A204.1 (cell line): ENCODE data around the gene GZMM.

Experiments
- FAIRE-seq: peaks from 2 replicates; lab custom pipeline; 2012; peaks lifted over from hg19 to GRCh38; lab: Jason Lieb, UNC

The GZMM gene

GRCh38 chr19:543910-544608, at the start of gene GZMM:
TSS of gene GZMM (plus strand) at chr19:544053. CDS start at chr19:544072, 19 bp downstream.
- no peak for FAIRE-seq

- no peak for FAIRE-seq
Observed at GRCh38 chr19:494171-495080, 49.4 kb upstream of the GZMM start.

- no peak for FAIRE-seq
Observed at GRCh38 chr19:495081-495401, 48.8 kb upstream of the GZMM start.

GRCh38 chr19:495402-496111, 48.3 kb upstream of the GZMM start:
- FAIRE-seq = no peak

- FAIRE-seq = no peak
Observed at GRCh38 chr19:496112-496665, 47.7 kb upstream of the GZMM start, which contains the start of gene MADCAM1. TSS of gene MADCAM1 (plus strand) at chr19:496486. CDS start at chr19:496500, 14 bp downstream.

- no peak for FAIRE-seq
Observed at GRCh38 chr19:496986-497385, 46.9 kb upstream of the GZMM start.

- FAIRE-seq = no peak
Observed at GRCh38 chr19:497491-497868, 46.4 kb upstream of the GZMM start.

- no peak for FAIRE-seq
Observed at GRCh38 chr19:497869-498510, 45.9 kb upstream of the GZMM start.

GRCh38 chr19:498511-498891, 45.4 kb upstream of the GZMM start:
- no peak for FAIRE-seq

- FAIRE-seq = no peak
Observed at GRCh38 chr19:498977-499623, 44.8 kb upstream of the GZMM start.

- no peak for FAIRE-seq
Observed at GRCh38 chr19:501646-502045, 42.2 kb upstream of the GZMM start.

GRCh38 chr19:504616-505015, 39.2 kb upstream of the GZMM start:
- no peak for FAIRE-seq

- no peak for FAIRE-seq
Observed at GRCh38 chr19:506404-507285, 37.2 kb upstream of the GZMM start.

- FAIRE-seq = peak; percentile 100
Observed at GRCh38 chr19:507286-508203, 36.3 kb upstream of the GZMM start, which contains the start of gene TPGS1. TSS of gene TPGS1 (plus strand) at chr19:507497. CDS start at chr19:507507, 10 bp downstream.

- FAIRE-seq = no peak
Observed at GRCh38 chr19:508204-509150, 35.4 kb upstream of the GZMM start.

- FAIRE-seq = no peak
Observed at GRCh38 chr19:510606-511100, 33.2 kb upstream of the GZMM start.

- no peak for FAIRE-seq
Observed at GRCh38 chr19:511101-511851, 32.6 kb upstream of the GZMM start.
